Upper lobe of left lung (tissue), 6 donors: ENCODE measurements around the gene ADAM15. TPM values are rescaled to one million over a fixed set of nuclear protein-coding genes. Genes with fewer than 3 reads are reported as not detected.
A peak's percentile ranks its signal among the peaks of the same experiment; 100 is the strongest.

Source experiments
- ATAC-seq, 2 donors: fragments of 200-7000 bp; cut with Tn5 transposase; one replicate each; pipeline ENCODE4 v1.9.1; 2022; ENCODE audit warnings: mild to moderate bottlenecking in 2 of 2, moderate library complexity in 2 of 2; ENCODE audit not compliant: low FRiP score in 2 of 2
- DNase-seq, 2 donors: peaks; one replicate each; pipeline ENCODE4 v3.0.0-alpha.2; 2019 to 2020
- H3K27ac ChIP-seq, 4 donors: fragments of 200-600 bp; sonication (generic); one replicate each; pipeline ENCODE4 v1.5.1; 2016 to 2019
- H3K27me3 ChIP-seq, 4 donors: fragments of 200-600 bp; sonication (generic); one replicate each; pipeline ENCODE4 v1.5.1; 2017 to 2019
- H3K36me3 ChIP-seq, 4 donors: fragments of 200-600 bp; sonication (generic); one replicate each; pipeline ENCODE4 v1.5.1; 2016 to 2019
- H3K4me1 ChIP-seq, 4 donors: fragments of 200-600 bp; sonication (generic); one replicate each; pipeline ENCODE4 v1.5.1; 2018 to 2019
- H3K4me3 ChIP-seq, 4 donors: fragments of 200-600 bp; sonication (generic); one replicate each; pipeline ENCODE4 v1.5.1; 2017 to 2019; ENCODE audit warnings: mild to moderate bottlenecking in 2 of 4, moderate library complexity in 1 of 4
- H3K9me3 ChIP-seq, 4 donors: fragments of 200-600 bp; sonication (generic); one replicate each; pipeline ENCODE4 v1.5.1; 2018 to 2019
- CTCF ChIP-seq, 6 experiments: fragments of 450-650 bp in 4 of 6; fragments of 200-600 bp in 2 of 6; sonication (generic) in 2 of 6; IDR thresholded peaks; one replicate each; pipeline ENCODE4 v1.5.1; 2016 to 2019; ENCODE audit warnings: antibody characterized with exemption in 6 of 6
- EP300 ChIP-seq, 4 donors: sonication (generic); formaldehyde crosslinking; IDR thresholded peaks; one replicate each; pipeline ENCODE4 v1.5.1; 2017; ENCODE audit warnings: antibody characterized with exemption in 4 of 4, control low read depth in 2 of 4
- POLR2A ChIP-seq, 4 donors: fragments of 450-650 bp; IDR thresholded peaks; one replicate each; pipeline ENCODE4 v1.5.1; 2016 to 2017; ENCODE audit warnings: antibody characterized with exemption in 4 of 4, mild to moderate bottlenecking in 2 of 4
- POLR2AphosphoS5 ChIP-seq, 2 donors: sonication (generic); formaldehyde crosslinking; IDR thresholded peaks; one replicate each; pipeline ENCODE4 v1.5.1; 2017; ENCODE audit warnings: antibody characterized with exemption in 2 of 2
- WGBS, 2 donors: methylation state at CpG; one replicate each; pipeline ENCODE4 v1.1.5; 2017 to 2018; 5-methylcytosine and 5-hydroxymethylcytosine counted together
- total RNA-seq, 6 donors: library from RNA; depleted of rRNA in 4 of 6; stranded (reverse); fragments of >200 nt in 4 of 6; gene quantifications; one replicate each; pipeline versions ENCODE4 v1.1.0 to v1.2.1, GENCODE V29; 2016 to 2021
- donor health status: DM: no; HTN: no; CAD: no; lungs with moderate emphysema.
- donor health status: DM: no; HTN: yes; CAD: no; lungs with severe emphysema.

The ADAM15 gene
- total RNA-seq, 6 donors from 2014 or later: 52.1 to 246 (median 106) TPM

- Histone ChIP-seq H3K4me1 (peaks cover 25 to 52% (median 35%) of the 10 kb centered on the region in 4 donors), H3K9me3 (no peaks in the 10 kb centered on the region), H3K36me3 (peaks cover 2 to 39% (median 32%) of the 10 kb centered on the region in 4 donors), H3K27me3 (no peaks in the 10 kb centered on the region), H3K27ac (peak overlapping the region; percentile 93 to 95 (median 94)), H3K4me3 (peak overlapping the region; percentile 83 to 94 (median 84))
- TF ChIP-seq CTCF (IDR thresholded peaks at IDR 0.05) (peak in 2 of 6 experiments; percentile 7 to 9), POLR2A (IDR thresholded peaks at IDR 0.05) (no peak), POLR2AphosphoS5 (IDR thresholded peaks at IDR 0.05) (peak; percentile 22 to 58), EP300 (IDR thresholded peaks at IDR 0.05) (no peak)
- ATAC-seq (no peak), DNase-seq (peak in 1 of 2 donors; percentile 58)
- 20 to 35% methylated on average over 9 to 12 of the region's 12 CpGs for WGBS, 2 donors
These were observed 1.6 kb downstream of the ADAM15 start for GRCh38 chr1:155052439-155053395.

- peak overlapping the region in 1 of 4 donors; percentile 94 for H3K4me3 ChIP-seq
- H3K36me3 ChIP-seq: peaks cover 9 to 48% (median 41%) of the 10 kb centered on the region in 4 donors
- TF ChIP-seq CTCF (IDR thresholded peaks at IDR 0.05): no peak
- no peak for TF ChIP-seq POLR2A (IDR thresholded peaks at IDR 0.05)
- TF ChIP-seq EP300 (IDR thresholded peaks at IDR 0.05): no peak
- TF ChIP-seq POLR2AphosphoS5 (IDR thresholded peaks at IDR 0.05): no peak
- 77 to 88% methylated on average over 3 to 7 of the region's 7 CpGs for WGBS, 2 donors
- ATAC-seq (no peak), DNase-seq (no peak)
- no peaks in the 10 kb centered on the region for H3K9me3 ChIP-seq
- peaks cover 25 to 52% (median 35%) of the 10 kb centered on the region in 4 donors for H3K4me1 ChIP-seq
- no peaks in the 10 kb centered on the region for H3K27me3 ChIP-seq
- peak overlapping the region; percentile 43 to 95 (median 72) for H3K27ac ChIP-seq
These were observed 2.5 kb downstream of the ADAM15 start for GRCh38 chr1:155053531-155054105.

DNA sequence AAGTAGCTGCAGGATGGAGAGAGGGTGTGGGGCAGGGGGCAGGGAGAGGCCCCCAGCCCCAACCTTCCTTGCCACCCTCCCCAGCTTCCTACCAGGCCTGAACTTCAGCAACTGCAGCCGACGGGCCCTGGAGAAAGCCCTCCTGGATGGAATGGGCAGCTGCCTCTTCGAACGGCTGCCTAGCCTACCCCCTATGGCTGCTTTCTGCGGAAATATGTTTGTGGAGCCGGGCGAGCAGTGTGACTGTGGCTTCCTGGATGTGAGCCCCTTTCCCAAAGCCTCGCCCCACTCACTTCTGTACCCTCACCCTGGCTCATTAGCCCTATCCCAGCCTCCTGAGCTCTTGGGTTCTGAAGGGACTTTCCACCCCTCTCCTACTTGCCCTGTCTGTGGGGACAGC, 6.0 kb downstream of the ADAM15 start:
- DNase-seq (no peak), ATAC-seq (no peak)
- Histone ChIP-seq H3K9me3 (no peaks in the 10 kb centered on the region), H3K36me3 (peaks cover 13 to 81% (median 61%) of the 10 kb centered on the region in 4 donors), H3K27me3 (no peaks in the 10 kb centered on the region), H3K27ac (no peak overlapping the region), H3K4me1 (peaks cover 20 to 32% (median 26%) of the 10 kb centered on the region in 4 donors), H3K4me3 (no peak overlapping the region)
- 95 to 100% methylated on average over 8 of the region's 8 CpGs for WGBS, 2 donors
- no peak for TF ChIP-seq EP300 (IDR thresholded peaks at IDR 0.05)

DNA sequence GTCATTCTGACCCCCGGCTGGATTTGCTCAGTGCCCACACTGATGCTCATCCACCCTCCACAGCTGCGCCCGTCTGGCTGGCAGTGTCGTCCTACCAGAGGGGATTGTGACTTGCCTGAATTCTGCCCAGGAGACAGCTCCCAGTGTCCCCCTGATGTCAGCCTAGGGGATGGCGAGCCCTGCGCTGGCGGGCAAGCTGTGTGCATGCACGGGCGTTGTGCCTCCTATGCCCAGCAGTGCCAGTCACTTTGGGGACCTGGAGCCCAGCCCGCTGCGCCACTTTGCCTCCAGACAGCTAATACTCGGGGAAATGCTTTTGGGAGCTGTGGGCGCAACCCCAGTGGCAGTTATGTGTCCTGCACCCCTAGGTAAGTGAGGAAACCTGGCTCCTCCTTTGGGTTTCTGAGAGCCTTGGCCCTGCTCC, 6.7 kb downstream of the ADAM15 start:
- no peak overlapping the region for H3K27ac ChIP-seq
- ATAC-seq: no peak
- no peak for DNase-seq
- H3K4me1 ChIP-seq: peaks cover 20 to 32% (median 26%) of the 10 kb centered on the region in 4 donors
- peak in 1 of 6 experiments; percentile 13 for TF ChIP-seq CTCF (IDR thresholded peaks at IDR 0.05)
- no peak for TF ChIP-seq POLR2AphosphoS5 (IDR thresholded peaks at IDR 0.05)
- TF ChIP-seq POLR2A (IDR thresholded peaks at IDR 0.05): no peak
- no peak for TF ChIP-seq EP300 (IDR thresholded peaks at IDR 0.05)
- WGBS, 2 donors: 94 to 100% methylated on average over 6 to 13 of the region's 13 CpGs
- no peak overlapping the region for H3K4me3 ChIP-seq
- H3K36me3 ChIP-seq: peaks cover 13 to 85% (median 63%) of the 10 kb centered on the region in 4 donors
- H3K9me3 ChIP-seq: no peaks in the 10 kb centered on the region
- no peaks in the 10 kb centered on the region for H3K27me3 ChIP-seq

GRCh38 chr1:155060736-155061135, 9.6 kb downstream of the ADAM15 start:
- ATAC-seq (no peak), DNase-seq (no peak)
- H3K9me3 ChIP-seq: no peaks in the 10 kb centered on the region
- no peak overlapping the region for H3K4me3 ChIP-seq
- H3K27me3 ChIP-seq: no peaks in the 10 kb centered on the region
- TF ChIP-seq EP300 (IDR thresholded peaks at IDR 0.05) (no peak), CTCF (IDR thresholded peaks at IDR 0.05) (no peak), POLR2A (IDR thresholded peaks at IDR 0.05) (no peak), POLR2AphosphoS5 (IDR thresholded peaks at IDR 0.05) (no peak)
- peaks cover 13 to 65% (median 50%) of the 10 kb centered on the region in 4 donors for H3K36me3 ChIP-seq
- H3K4me1 ChIP-seq: peaks cover 24 to 36% (median 32%) of the 10 kb centered on the region in 4 donors
- H3K27ac ChIP-seq: no peak overlapping the region
- WGBS, 2 donors: 72 to 100% methylated on average over 1 to 6 of the region's 8 CpGs
